A549 (cell line): Measurements from ENCODE around the gene CD180.

Source experiments
- CEBPB ChIP-seq, 2 experiments: fragments of >200 bp in 1 of 2; sonication (Bioruptor Twin) in 1 of 2; formaldehyde crosslinking in 1 of 2; IDR thresholded peaks; 2 replicates each; pipeline ENCODE4 v1.6.1; 2012 to 2016
- KDM5A ChIP-seq: fragments of 200-600 bp; sonication (generic); IDR thresholded peaks from 2 replicates; pipeline ENCODE4 v1.6.1; 2016; ENCODE audit warnings: antibody characterized with exemption, mild to moderate bottlenecking
- MAFK ChIP-seq: fragments of 450-650 bp; IDR thresholded peaks from 2 replicates; pipeline ENCODE4 v1.6.1; 2014; ENCODE audit not compliant: partially characterized antibody
- NR3C1 ChIP-seq: fragments of >200 bp; sonication (Bioruptor Twin); formaldehyde crosslinking; IDR thresholded peaks from 3 replicates; pipeline ENCODE4 v1.6.1; 2017
- POLR2A ChIP-seq: IDR thresholded peaks from 2 replicates; pipeline ENCODE4 v1.6.1; 2012; ENCODE audit warnings: mild to moderate bottlenecking, low read length
- RAD21 ChIP-seq, 2 experiments: fragments of >200 bp in 1 of 2; sonication (Bioruptor Twin) in 1 of 2; formaldehyde crosslinking in 1 of 2; IDR thresholded peaks in 1 of 2; conservative IDR thresholded peaks in 1 of 2; 2 replicates in 1 of 2; 3 replicates in 1 of 2; pipeline ENCODE4 v1.6.1; 2012 to 2018; ENCODE audit warnings: inconsistent platforms in 1 of 2
- RFX5 ChIP-seq: fragments of 450-650 bp; IDR thresholded peaks from 2 replicates; pipeline ENCODE4 v1.7.1; 2014; ENCODE audit warnings: antibody characterized with exemption, mild to moderate bottlenecking, moderate library complexity
- SMC3 ChIP-seq: fragments of >200 bp; sonication (Bioruptor Twin); formaldehyde crosslinking; IDR thresholded peaks from 3 replicates; pipeline ENCODE4 v1.6.1; 2018; ENCODE audit warnings: inconsistent platforms
- TF ChIP-seq, protein P1 (sequence below): fragments of >200 bp; sonication (Bioruptor Twin); formaldehyde crosslinking; IDR thresholded peaks from 3 replicates; pipeline ENCODE4 v1.5.1; 2016
- TF ChIP-seq, protein P2 (sequence below): fragments of 200-600 bp; sonication (generic); IDR thresholded peaks from 2 replicates; pipeline ENCODE4 v1.6.1; 2016; ENCODE audit warnings: antibody characterized with exemption, mild to moderate bottlenecking, moderate library complexity
- TF ChIP-seq, protein P3 (sequence below): fragments of 450-650 bp; IDR thresholded peaks from 2 replicates; pipeline ENCODE4 v1.6.1; 2014; ENCODE audit warnings: antibody characterized with exemption
- TF ChIP-seq, protein P4 (sequence below): fragments of >200 bp; sonication (Bioruptor Twin); formaldehyde crosslinking; IDR thresholded peaks from 3 replicates; pipeline ENCODE4 v1.6.1; 2016
- TF ChIP-seq, protein P5 (sequence below): IDR thresholded peaks from 2 replicates; pipeline ENCODE4 v1.6.1; 2012; ENCODE audit warnings: low read depth, borderline replicate concordance

DNA sequence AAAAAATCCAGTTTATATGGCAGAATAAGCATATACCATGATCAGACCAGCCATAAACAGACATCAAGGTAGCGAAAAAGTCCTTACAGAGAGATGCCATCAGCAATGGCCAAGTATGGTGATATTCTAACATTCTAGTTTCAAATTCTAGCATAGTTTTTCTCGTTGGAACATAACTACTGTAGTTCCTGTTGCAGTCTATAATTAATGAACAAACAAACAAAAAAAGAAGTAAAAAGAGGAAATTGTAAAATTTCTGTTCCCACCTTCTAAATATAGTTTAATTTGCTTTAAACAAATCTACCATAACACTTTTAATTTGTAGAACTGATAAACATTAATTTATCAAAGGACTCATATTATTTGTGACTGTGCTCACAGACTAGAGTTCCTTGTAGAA is 9.9 kb upstream of the CD180 start:
- TF ChIP-seq, protein P1, sequence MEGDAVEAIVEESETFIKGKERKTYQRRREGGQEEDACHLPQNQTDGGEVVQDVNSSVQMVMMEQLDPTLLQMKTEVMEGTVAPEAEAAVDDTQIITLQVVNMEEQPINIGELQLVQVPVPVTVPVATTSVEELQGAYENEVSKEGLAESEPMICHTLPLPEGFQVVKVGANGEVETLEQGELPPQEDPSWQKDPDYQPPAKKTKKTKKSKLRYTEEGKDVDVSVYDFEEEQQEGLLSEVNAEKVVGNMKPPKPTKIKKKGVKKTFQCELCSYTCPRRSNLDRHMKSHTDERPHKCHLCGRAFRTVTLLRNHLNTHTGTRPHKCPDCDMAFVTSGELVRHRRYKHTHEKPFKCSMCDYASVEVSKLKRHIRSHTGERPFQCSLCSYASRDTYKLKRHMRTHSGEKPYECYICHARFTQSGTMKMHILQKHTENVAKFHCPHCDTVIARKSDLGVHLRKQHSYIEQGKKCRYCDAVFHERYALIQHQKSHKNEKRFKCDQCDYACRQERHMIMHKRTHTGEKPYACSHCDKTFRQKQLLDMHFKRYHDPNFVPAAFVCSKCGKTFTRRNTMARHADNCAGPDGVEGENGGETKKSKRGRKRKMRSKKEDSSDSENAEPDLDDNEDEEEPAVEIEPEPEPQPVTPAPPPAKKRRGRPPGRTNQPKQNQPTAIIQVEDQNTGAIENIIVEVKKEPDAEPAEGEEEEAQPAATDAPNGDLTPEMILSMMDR = no peak
- TF ChIP-seq MAFK (no peak), CEBPB (IDR thresholded peaks at IDR 0.05) (no peak), RFX5 (no peak), RAD21 (conservative IDR thresholded peaks at IDR 0.05 in 1 of 2, IDR thresholded peaks at IDR 0.05 in 1 of 2) (no peak), POLR2A (no peak), SMC3 (no peak), KDM5A (no peak), NR3C1 (no peak)
- TF ChIP-seq, protein P2, sequence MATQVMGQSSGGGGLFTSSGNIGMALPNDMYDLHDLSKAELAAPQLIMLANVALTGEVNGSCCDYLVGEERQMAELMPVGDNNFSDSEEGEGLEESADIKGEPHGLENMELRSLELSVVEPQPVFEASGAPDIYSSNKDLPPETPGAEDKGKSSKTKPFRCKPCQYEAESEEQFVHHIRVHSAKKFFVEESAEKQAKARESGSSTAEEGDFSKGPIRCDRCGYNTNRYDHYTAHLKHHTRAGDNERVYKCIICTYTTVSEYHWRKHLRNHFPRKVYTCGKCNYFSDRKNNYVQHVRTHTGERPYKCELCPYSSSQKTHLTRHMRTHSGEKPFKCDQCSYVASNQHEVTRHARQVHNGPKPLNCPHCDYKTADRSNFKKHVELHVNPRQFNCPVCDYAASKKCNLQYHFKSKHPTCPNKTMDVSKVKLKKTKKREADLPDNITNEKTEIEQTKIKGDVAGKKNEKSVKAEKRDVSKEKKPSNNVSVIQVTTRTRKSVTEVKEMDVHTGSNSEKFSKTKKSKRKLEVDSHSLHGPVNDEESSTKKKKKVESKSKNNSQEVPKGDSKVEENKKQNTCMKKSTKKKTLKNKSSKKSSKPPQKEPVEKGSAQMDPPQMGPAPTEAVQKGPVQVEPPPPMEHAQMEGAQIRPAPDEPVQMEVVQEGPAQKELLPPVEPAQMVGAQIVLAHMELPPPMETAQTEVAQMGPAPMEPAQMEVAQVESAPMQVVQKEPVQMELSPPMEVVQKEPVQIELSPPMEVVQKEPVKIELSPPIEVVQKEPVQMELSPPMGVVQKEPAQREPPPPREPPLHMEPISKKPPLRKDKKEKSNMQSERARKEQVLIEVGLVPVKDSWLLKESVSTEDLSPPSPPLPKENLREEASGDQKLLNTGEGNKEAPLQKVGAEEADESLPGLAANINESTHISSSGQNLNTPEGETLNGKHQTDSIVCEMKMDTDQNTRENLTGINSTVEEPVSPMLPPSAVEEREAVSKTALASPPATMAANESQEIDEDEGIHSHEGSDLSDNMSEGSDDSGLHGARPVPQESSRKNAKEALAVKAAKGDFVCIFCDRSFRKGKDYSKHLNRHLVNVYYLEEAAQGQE = no peak
- TF ChIP-seq, protein P3, sequence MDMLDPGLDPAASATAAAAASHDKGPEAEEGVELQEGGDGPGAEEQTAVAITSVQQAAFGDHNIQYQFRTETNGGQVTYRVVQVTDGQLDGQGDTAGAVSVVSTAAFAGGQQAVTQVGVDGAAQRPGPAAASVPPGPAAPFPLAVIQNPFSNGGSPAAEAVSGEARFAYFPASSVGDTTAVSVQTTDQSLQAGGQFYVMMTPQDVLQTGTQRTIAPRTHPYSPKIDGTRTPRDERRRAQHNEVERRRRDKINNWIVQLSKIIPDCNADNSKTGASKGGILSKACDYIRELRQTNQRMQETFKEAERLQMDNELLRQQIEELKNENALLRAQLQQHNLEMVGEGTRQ = no peak
- TF ChIP-seq, protein P4, sequence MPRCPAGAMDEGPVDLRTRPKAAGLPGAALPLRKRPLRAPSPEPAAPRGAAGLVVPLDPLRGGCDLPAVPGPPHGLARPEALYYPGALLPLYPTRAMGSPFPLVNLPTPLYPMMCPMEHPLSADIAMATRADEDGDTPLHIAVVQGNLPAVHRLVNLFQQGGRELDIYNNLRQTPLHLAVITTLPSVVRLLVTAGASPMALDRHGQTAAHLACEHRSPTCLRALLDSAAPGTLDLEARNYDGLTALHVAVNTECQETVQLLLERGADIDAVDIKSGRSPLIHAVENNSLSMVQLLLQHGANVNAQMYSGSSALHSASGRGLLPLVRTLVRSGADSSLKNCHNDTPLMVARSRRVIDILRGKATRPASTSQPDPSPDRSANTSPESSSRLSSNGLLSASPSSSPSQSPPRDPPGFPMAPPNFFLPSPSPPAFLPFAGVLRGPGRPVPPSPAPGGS = no peak
- TF ChIP-seq, protein P5, sequence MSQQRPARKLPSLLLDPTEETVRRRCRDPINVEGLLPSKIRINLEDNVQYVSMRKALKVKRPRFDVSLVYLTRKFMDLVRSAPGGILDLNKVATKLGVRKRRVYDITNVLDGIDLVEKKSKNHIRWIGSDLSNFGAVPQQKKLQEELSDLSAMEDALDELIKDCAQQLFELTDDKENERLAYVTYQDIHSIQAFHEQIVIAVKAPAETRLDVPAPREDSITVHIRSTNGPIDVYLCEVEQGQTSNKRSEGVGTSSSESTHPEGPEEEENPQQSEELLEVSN = no peak
